ENCODE data around the gene ADAM10. TPM values are rescaled to one million over a fixed set of nuclear protein-coding genes. Genes with fewer than 3 reads are reported as not detected.

The ADAM10 gene
- total RNA-seq, 6 experiments from 2014 or later = 155 to 227 (median 196) TPM

- Mint-ChIP-seq H3K36me3 (ENCODE audit: low read depth) (peaks cover 21% of the 10 kb centered on the region), H3K4me3 (no peak overlapping the region), H3K4me1 (ENCODE audit: low read depth) (peaks cover 6% of the 10 kb centered on the region; the same call in 1 of the 2 replicates), H3K9me3 (peaks cover 5% of the 10 kb centered on the region), H3K27ac (no peak overlapping the region), H3K27me3 (ENCODE audit: insufficient read depth) (peaks cover 4% of the 10 kb centered on the region)
- TF ChIP-seq CTCF (IDR thresholded peaks at IDR 0.05) = no peak
- no peak for DNase-seq
These were observed 160.5 kb downstream of the ADAM10 start for GRCh38 chr15:58589047-58589446.

GRCh38 chr15:58588096-58588495 lies 161.4 kb downstream of the ADAM10 start:
- H3K27me3 Mint-ChIP-seq (ENCODE audit: insufficient read depth) = peaks cover 4% of the 10 kb centered on the region
- DNase-seq = no peak
- no peak overlapping the region for H3K27ac Mint-ChIP-seq
- peaks cover 6% of the 10 kb centered on the region; the same call in 1 of the 2 replicates for H3K4me1 Mint-ChIP-seq (ENCODE audit: low read depth)
- no peak overlapping the region for H3K4me3 Mint-ChIP-seq
- H3K9me3 Mint-ChIP-seq = peaks cover 14% of the 10 kb centered on the region
- TF ChIP-seq CTCF (IDR thresholded peaks at IDR 0.05) = no peak
- peaks cover 21% of the 10 kb centered on the region for H3K36me3 Mint-ChIP-seq (ENCODE audit: low read depth)

GRCh38 chr15:58587486-58587885 lies 162.0 kb downstream of the ADAM10 start:
- no peak for TF ChIP-seq CTCF (IDR thresholded peaks at IDR 0.05)
- Mint-ChIP-seq H3K4me1 (ENCODE audit: low read depth) (peaks cover 6% of the 10 kb centered on the region; the same call in 1 of the 2 replicates), H3K27ac (no peak overlapping the region), H3K4me3 (no peak overlapping the region), H3K27me3 (ENCODE audit: insufficient read depth) (peaks cover 4% of the 10 kb centered on the region), H3K9me3 (peaks cover 18% of the 10 kb centered on the region), H3K36me3 (ENCODE audit: low read depth) (peaks cover 22% of the 10 kb centered on the region)
- DNase-seq = no peak

- H3K27ac Mint-ChIP-seq = no peak overlapping the region
- H3K9me3 Mint-ChIP-seq = peaks cover 18% of the 10 kb centered on the region
- H3K4me1 Mint-ChIP-seq (ENCODE audit: low read depth) = peaks cover 2% of the 10 kb centered on the region; the same call in 1 of the 2 replicates
- H3K4me3 Mint-ChIP-seq = no peak overlapping the region
- peaks cover 14% of the 10 kb centered on the region for H3K36me3 Mint-ChIP-seq (ENCODE audit: low read depth)
- no peak for TF ChIP-seq CTCF (IDR thresholded peaks at IDR 0.05)
- H3K27me3 Mint-ChIP-seq (ENCODE audit: insufficient read depth) = peaks cover 4% of the 10 kb centered on the region
- DNase-seq = no peak
These were observed 163.6 kb downstream of the ADAM10 start for GRCh38 chr15:58585693-58586443.

- H3K27me3 Mint-ChIP-seq (ENCODE audit: insufficient read depth) = peaks cover 4% of the 10 kb centered on the region
- no peaks in the 10 kb centered on the region for H3K4me1 Mint-ChIP-seq (ENCODE audit: low read depth)
- H3K27ac Mint-ChIP-seq = no peak overlapping the region
- H3K9me3 Mint-ChIP-seq = peaks cover 18% of the 10 kb centered on the region
- TF ChIP-seq CTCF (IDR thresholded peaks at IDR 0.05) = no peak
- DNase-seq = no peak
- H3K4me3 Mint-ChIP-seq = no peak overlapping the region
- H3K36me3 Mint-ChIP-seq (ENCODE audit: low read depth) = peaks cover 14% of the 10 kb centered on the region
These were observed 164.6 kb downstream of the ADAM10 start for GRCh38 chr15:58584789-58585461.
